IPS-11a (cell line): Measurements from ENCODE around the gene ACSF3.
"Not testable (repeated sequence)": the region's sequence is repeated elsewhere in the genome, so short reads cannot be mapped to it uniquely, and the experiment has no call there.

Experiments used
- H3K4me3 ChIP-seq: one replicate; pipeline ENCODE4 v1.5.1; 2013; ENCODE audit warnings: low read depth, low read length, control low read depth

ACSF3 gene

GRCh38 chr16:89055894-89056555 lies 37.6 kb upstream of the ACSF3 start:
- H3K4me3 ChIP-seq = no peak overlapping the region

DNA sequence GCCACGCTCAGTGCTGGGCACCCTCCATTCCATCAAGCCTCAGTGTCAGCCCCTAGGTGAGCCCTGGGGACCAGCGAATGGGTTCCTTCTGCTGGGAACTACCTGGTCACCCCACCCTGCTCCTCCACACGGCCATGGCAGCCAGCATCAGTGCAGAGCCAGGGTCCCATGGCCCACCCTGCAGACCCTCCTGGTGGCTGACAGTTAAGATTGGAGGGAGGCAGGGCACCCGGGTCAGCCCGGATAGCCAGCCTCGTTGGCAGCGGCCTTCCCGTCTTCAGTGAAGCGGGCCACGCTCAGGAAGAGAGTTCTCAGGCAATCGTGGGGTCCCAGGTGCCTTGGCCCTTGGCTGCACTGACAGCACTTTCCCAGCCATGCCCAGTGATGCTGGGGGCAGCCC lies 37.1 kb upstream of the ACSF3 start:
- no peak overlapping the region for H3K4me3 ChIP-seq

GRCh38 chr16:89057738-89058137 lies 35.9 kb upstream of the ACSF3 start:
- H3K4me3 ChIP-seq = no peak overlapping the region

DNA sequence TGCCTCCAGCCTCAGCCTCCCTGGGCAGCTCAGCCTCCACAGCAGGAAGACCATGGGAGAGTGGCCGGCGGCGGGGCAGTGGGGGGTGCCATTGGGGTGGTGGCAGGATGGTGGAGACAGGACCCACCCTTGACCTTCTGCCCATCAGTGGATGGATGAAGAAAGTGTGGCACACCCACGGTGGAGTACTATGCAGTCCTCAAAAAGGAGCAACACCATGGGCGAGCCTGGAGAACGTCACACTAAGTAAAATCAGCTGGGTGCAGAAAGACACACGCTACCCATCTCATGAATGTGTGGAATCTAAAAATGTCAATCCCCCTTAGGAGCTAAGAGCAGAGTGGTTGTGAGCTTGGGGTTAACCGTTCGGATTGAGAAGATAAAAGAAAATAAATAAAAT lies 34.8 kb upstream of the ACSF3 start:
- no peak overlapping the region for H3K4me3 ChIP-seq

GRCh38 chr16:89060207-89060794 lies 33.4 kb upstream of the ACSF3 start:
- H3K4me3 ChIP-seq = no peak overlapping the region

GRCh38 chr16:89061086-89061485 lies 32.6 kb upstream of the ACSF3 start:
- no peak overlapping the region for H3K4me3 ChIP-seq

- no peak overlapping the region for H3K4me3 ChIP-seq
These were observed 31.9 kb upstream of the ACSF3 start for GRCh38 chr16:89061590-89062380.

GRCh38 chr16:89062389-89063345 lies 31.0 kb upstream of the ACSF3 start:
- H3K4me3 ChIP-seq = no peak overlapping the region

DNA sequence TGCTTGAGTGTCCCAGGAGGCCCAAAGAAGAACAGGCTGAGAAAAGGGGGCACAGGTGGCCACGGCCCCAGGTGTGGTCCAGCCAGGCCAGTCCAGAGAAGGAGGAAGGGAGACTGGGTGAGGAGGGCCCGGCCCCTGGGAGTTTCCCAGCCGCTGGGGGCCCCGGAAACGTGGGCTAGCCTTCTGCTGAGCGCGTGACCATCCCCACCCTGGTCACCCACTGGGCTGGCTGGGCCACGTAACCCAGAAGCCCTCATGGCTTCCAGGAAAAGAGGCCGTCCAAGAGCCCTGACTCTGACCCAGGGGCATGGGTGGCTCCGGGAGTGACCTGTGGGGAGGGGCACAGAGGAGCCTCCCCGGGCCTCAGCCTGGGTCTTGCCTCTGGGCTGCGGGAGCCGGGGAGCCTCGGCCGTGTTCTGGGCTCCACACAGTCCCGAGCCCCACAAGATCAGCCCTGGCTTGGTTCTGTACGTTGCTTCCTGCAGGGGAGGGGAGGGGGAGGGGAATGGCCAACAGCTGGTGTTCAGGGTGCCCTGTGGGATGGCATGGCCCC lies 29.8 kb upstream of the ACSF3 start:
- no peak overlapping the region for H3K4me3 ChIP-seq

- no peak overlapping the region for H3K4me3 ChIP-seq
These were observed 28.8 kb upstream of the ACSF3 start for GRCh38 chr16:89064606-89065457.

GRCh38 chr16:89065458-89065822 lies 28.2 kb upstream of the ACSF3 start:
- H3K4me3 ChIP-seq = no peak overlapping the region

- H3K4me3 ChIP-seq = no peak overlapping the region
These were observed 26.9 kb upstream of the ACSF3 start for GRCh38 chr16:89066721-89067120.

GRCh38 chr16:89067677-89068443 lies 25.8 kb upstream of the ACSF3 start:
- no peak overlapping the region for H3K4me3 ChIP-seq

GRCh38 chr16:89068814-89069616 lies 24.6 kb upstream of the ACSF3 start:
- H3K4me3 ChIP-seq = not testable (repeated sequence)

GRCh38 chr16:89069920-89070319 lies 23.7 kb upstream of the ACSF3 start:
- no peak overlapping the region for H3K4me3 ChIP-seq

- H3K4me3 ChIP-seq = no peak overlapping the region
These were observed 23.1 kb upstream of the ACSF3 start for GRCh38 chr16:89070590-89070989.

GRCh38 chr16:89071686-89072547 lies 21.7 kb upstream of the ACSF3 start:
- H3K4me3 ChIP-seq = no peak overlapping the region
